NCI-H774 (cell line): ENCODE results near the gene DOC2A.
A peak's percentile ranks its signal among the peaks of the same experiment; 100 is the strongest.

ENCODE experiments used
- DNase-seq: peaks from one replicate; lab custom pipeline; 2025; lab: John Stamatoyannopoulos, UW

Gene DOC2A

DNA sequence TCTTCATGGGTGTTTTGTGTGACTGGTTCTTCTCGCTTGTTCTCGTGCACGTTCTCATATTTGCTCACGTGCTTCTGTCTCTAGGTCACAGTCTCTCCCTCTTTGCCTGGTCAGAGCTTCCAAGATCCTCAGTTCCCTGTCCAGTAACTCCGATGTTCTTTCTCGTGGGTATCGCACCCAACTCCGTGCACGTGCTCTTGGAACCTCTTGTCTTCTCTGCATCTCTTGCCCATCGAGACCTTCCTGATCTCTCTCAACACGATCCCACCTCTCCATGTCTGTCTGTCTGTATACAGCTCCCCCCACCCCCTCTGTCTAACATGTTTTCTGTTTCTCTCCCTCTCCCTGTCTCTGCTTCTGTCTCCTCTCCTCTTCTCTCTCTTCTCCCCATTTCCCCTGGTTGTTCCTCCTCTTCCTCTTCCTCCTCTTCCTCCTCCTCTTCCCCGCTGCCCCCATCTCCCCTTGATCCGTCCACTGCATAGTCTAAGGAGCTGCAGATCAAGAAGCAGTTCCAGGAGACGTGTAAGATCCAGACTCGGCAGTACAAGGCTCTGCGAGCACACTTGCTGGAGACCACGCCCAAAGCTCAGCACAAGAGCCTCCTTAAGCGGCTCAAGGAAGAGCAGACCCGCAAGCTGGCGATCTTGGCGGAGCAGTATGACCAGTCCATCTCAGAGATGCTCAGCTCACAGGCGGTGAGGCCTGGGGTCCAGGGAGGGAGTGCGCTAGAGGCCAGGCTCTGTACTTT lies 21.5 kb downstream of the DOC2A start:
- no peak for DNase-seq

DNA sequence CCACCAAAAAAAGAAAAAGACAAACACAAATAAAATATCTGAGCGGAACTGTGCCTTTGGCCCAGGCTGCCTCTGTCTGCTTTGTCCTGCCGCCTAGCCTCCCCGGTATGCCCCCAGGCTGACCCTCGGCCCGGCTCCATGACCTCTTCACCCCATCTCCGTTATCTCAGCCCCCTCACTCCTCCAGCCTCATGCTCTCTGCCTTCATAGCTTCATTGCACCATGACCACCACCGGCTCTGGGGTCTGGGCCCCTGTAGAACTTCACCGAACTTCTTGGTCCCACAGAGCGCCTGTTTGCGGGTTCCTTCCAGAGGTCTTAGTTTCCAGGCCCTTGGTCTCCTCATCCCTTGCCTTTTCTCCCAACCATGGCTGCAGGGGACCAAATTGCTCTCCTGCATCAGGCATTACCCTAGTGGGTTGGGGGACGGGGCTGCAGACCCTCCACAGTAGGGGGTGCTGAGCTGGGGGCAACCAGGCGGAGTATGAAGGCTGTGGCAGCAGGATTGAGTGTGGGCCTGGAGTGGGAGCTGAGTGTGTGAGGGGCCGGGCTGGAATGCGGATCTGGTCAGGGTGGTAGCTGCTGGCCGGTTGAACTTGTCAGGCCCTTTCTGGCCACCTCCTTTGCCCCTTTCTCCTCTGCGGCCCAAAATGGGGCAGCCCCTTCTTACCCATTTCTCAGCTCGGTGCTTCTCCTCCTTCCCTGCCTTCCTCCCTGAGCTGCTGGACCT lies 22.3 kb downstream of the DOC2A start:
- DNase-seq, result no peak

DNA sequence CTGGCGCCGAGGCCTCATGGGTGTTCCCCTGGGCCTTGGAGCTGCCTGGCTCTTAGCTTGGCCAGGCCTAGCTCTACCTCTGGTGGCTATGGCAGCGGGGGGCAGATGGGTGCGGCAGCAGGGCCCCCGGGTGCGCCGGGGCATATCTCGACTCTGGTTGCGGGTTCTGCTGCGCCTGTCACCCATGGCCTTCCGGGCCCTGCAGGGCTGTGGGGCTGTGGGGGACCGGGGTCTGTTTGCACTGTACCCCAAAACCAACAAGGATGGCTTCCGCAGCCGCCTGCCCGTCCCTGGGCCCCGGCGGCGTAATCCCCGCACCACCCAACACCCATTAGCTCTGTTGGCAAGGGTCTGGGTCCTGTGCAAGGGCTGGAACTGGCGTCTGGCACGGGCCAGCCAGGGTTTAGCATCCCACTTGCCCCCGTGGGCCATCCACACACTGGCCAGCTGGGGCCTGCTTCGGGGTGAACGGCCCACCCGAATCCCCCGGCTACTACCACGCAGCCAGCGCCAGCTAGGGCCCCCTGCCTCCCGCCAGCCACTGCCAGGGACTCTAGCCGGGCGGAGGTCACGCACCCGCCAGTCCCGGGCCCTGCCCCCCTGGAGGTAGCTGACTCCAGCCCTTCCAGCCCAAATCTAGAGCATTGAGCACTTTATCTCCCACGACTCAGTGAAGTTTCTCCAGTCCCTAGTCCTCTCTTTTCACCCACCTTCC lies 23.3 kb downstream of the DOC2A start:
- no peak for DNase-seq

DNA sequence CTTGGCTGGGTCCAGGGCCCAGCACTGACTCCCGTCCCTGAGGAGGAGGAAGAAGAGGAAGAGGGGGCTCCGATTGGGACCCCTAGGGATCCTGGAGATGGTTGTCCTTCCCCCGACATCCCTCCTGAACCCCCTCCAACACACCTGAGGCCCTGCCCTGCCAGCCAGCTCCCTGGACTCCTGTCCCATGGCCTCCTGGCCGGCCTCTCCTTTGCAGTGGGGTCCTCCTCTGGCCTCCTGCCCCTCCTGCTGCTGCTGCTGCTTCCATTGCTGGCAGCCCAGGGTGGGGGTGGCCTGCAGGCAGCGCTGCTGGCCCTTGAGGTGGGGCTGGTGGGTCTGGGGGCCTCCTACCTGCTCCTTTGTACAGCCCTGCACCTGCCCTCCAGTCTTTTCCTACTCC lies 23.9 kb downstream of the DOC2A start:
- DNase-seq, result no peak

DNA sequence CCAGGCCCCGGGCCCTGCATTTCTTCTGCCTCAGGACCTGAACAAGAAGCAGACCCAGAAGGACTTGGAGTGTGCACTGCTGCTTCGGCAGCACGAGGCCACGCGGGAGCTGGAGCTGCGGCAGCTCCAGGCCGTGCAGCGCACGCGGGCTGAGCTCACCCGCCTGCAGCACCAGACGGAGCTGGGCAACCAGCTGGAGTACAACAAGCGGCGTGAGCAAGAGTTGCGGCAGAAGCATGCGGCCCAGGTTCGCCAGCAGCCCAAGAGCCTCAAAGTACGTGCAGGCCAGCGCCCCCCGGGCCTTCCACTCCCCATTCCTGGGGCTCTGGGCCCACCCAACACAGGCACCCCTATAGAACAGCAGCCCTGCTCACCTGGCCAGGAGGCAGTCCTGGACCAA lies 24.6 kb downstream of the DOC2A start:
- no peak for DNase-seq

DNA sequence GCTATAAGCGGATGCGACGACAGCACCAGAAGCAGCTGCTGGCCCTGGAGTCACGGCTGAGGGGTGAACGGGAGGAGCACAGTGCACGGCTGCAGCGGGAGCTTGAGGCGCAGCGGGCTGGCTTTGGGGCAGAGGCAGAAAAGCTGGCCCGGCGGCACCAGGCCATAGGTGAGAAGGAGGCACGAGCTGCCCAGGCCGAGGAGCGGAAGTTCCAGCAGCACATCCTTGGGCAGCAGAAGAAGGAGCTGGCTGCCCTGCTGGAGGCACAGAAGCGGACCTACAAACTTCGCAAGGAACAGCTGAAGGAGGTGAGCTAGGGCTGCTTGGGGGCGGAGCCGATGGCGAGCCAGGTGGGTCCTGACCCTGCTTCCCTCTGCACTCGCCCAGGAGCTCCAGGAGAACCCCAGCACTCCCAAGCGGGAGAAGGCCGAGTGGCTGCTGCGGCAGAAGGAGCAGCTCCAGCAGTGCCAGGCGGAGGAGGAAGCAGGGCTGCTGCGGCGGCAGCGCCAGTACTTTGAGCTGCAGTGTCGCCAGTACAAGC lies 25.5 kb downstream of the DOC2A start:
- no peak for DNase-seq

DNA sequence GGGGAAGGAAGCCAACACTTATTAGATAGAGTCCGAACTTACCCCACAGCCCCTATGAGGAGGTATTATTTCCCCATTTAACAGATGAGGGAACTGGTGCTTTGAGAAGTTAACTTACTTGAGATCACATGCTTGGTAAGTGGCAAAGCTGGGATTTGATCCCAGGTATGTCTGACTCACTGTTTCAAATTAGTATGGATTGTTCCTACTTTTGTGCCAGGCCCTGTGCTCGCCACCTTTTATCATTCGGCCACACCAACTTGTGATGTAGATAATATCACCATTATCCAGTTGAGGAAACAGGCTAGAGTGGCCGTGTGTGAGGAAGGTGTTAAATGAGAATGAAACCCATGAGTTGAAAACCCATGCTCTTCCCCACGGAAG lies 26.1 kb downstream of the DOC2A start:
- DNase-seq, result no peak

DNA sequence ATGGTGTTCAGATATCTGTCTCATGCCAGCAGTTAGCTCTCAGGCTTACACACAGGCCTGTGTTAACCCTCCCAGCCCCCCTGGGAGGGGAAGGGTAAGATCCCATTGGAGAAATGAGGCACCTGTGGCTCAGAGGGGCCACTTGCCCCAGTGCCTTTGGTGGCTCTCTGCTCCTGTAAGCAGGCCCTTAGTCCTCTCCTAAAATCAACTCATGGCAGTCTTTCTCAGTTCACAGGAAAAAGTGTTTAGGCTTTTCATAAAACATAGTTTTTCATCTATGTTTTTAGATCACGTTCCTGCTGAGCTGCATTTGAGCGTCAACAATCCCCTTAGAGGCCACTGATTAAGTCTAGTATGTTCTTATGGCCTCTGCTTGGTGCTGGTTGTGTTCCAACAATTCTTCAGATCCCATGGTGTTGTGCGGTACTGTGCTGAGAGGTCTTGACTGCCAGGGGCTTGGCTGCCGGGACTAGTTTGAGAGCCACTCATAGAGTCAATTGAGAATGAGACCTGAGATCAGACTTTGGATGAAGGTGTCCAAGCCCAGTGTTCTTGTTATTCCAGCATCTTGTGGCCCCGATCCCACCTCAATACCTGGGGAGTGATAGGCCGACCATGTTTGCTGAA lies 26.6 kb downstream of the DOC2A start:
- no peak for DNase-seq

DNA sequence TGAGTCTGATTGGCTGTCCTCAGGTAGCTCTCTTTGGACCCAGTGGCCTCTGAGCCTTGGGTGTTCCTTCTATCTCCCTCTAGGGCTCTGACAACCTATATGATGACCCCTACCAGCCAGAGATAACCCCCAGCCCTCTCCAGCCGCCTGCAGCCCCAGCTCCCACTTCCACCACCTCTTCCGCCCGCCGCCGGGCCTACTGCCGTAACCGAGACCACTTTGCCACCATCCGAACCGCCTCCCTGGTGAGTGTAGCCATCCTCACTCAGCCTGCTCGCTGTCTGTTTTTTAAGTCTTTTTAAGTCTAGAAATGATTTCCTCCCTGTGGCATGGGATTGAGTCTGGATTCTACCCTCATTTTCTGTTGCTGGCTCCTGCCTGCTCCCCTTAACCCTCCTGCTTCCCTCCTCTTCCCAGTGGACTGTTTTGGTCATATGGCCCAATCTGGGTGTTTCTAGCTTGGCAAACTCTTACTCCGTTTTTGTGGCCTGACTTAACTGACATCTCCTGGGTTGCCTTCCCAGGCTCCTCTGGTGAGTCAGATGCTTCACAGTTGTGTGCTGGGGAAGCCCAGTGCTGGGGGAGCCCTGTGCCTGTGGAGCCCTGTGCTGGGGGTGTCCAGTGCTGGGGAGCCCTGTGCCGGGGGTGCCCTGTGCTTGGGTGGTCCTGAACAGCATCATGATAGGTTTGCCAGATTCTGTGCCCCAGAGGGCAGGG lies 27.2 kb downstream of the DOC2A start:
- DNase-seq, result no peak

DNA sequence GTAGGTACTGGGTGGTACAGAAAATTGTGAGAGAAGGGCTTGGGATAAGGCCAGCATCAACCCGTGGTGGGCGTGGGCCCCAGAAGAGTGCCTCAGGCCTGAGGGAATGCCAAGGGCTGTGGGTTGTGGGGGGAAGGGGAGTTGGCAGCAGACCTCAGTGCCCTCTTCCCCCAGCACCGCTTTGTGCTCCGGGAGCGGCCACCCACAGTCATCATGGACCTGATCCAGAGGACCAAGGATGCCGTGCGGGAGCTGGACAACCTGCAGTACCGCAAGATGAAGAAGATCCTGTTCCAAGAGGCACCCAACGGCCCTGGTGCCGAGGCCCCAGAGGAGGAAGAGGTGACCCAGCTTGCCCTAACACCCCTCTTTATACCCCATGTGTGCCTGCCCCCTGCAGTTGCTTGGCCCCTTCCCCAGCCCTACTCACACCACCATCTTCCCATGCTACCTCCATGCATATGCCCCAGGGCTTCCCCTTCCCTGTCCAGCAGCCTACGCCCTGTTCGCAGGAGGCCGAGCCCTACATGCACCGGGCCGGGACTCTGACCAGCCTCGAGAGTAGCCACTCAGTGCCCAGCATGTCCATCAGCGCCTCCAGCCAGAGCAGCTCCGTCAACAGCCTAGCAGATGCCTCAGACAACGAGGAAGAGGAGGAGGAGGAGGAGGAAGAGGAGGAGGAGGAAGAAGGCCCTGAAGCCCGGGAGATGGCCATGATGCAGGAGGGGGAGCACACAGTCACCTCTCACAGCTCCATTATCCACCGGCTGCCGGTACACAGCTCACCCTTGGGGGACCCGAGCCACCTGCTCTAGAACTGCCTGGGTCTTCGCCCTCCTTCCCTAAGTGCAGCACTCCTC lies 28.0 kb downstream of the DOC2A start:
- DNase-seq, result no peak

DNA sequence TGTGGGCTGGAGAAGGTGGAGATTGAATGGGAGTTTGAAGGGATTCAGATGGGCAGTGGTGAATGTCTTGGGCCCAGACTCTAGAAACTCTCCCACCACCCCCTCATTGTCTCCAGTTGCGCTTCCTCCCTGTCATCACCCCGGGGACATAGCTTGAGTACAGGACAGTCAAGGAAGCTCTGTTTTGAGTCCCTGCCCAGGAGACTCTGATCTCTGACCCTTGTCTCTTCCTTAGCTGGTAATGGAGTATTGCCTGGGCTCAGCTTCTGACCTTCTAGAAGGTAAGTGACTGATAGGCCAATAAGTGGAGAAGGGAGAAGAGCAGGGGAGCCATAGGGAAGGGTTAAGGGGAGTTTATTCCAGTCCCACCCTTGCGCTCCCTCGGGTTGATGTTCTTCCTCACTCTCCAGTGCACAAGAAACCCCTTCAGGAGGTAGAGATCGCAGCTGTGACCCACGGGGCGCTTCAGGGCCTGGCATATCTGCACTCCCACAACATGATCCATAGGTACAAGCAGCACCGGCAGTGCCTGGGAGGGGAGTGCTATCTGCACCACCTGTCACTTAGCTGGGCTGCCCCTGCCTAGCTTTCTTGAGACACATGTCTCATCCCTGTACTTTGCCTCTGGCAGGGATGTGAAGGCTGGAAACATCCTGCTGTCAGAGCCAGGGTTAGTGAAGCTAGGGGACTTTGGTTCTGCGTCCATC lies 32.1 kb downstream of the DOC2A start:
- no peak for DNase-seq

DNA sequence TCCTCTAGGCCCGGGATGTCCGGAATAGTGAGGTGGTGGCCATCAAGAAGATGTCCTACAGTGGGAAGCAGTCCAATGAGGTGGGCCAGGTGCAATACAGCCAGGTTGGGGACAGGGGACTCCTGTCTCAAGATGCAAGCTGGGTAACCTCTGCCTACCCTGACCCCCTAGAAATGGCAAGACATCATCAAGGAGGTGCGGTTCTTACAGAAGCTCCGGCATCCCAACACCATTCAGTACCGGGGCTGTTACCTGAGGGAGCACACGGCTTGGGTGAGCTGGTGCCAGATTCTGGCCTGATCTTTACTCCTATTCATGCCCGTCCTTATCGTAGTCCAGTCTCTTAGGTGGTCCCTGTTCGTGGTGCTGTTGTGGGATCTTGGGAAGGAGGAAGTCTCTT lies 32.7 kb downstream of the DOC2A start:
- no peak for DNase-seq

DNA sequence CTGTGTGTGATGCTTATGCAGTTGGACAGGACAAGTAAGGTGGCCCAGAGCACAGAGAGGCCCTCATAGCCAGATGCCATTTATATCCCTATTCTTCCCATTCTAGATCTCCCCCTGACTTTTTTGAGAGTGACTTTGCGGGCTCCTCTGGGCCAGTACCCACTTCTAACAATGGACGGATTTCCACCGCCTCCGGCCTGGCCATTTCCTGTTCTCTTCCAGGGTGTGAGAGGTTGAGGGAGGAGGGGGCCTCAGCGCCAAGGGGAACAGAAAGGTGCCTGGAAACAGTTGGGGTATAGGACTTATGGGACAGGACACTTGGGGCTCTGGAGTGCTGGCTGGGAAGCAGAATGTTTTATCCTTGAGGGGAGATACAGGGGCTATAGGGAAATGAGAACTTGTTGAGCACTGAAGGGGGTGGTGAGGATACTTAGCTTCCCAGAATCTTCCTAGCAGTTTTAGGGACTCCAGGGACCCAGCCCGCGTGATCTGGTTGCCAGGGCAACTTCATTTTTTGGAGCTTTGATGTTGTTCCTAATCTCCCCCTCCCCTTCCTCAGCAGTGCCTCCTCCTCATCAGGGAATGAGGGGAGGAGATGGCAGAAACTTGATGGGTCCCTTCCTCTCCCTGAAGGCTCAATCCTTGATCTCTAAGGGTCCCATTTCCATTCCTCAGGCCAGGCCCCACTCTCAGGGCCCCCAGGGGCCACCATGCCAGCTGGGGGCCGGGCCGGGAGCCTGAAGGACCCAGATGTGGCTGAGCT lies 33.6 kb downstream of the DOC2A start:
- DNase-seq, result no peak

DNA sequence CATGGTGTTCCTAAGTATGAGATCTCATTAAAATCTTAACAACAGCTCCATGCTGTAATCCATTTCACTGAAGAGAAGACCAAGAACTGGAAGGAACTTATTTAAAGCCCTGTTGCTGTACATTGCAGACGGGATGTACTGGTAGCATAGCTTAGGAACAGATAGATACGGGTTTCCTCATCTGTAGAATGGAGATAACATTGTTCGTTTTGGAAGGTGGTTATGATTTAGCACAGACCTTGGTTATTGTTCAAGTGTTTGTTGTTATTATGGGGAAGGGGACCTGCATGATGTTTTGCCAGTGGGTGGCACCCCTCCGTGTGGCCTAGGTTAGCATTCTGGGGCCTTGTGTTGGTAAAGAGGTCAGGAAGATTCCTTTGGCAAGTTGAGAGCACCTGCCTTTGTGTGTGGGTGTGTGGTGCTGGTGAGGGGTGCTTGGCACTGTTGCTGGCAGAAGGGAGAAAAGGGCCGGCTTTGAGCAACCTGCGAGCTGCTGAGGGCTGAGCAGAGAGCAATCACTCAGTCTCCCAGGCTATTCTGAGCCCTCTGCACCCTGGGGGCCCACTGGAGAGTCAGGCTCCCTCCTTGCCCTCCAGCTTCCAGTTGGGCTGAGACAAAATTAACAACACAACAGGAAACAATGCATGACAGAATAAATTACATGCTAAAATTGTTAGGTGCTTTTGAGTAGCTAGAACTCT lies 34.9 kb downstream of the DOC2A start:
- no peak for DNase-seq

DNA sequence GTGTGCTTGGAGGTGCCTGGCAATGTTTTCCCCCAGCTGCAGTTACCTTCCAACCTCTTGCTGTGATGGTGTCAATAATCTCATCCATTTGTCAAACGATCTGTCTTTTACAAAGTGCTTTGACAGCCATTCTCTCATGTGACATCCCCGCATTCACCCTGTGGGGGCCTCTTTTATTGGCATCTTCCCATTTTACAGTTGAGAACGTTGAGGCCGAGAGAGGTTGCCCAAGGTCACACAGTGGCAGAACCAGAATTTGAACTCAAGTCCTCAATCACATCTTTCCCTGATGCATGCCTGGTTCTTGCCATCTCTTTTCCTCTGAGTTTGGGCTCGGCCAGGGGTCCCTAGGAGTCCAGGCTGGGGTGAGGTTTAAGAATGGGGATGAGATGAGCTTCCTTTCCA lies 35.7 kb downstream of the DOC2A start:
- no peak for DNase-seq

DNA sequence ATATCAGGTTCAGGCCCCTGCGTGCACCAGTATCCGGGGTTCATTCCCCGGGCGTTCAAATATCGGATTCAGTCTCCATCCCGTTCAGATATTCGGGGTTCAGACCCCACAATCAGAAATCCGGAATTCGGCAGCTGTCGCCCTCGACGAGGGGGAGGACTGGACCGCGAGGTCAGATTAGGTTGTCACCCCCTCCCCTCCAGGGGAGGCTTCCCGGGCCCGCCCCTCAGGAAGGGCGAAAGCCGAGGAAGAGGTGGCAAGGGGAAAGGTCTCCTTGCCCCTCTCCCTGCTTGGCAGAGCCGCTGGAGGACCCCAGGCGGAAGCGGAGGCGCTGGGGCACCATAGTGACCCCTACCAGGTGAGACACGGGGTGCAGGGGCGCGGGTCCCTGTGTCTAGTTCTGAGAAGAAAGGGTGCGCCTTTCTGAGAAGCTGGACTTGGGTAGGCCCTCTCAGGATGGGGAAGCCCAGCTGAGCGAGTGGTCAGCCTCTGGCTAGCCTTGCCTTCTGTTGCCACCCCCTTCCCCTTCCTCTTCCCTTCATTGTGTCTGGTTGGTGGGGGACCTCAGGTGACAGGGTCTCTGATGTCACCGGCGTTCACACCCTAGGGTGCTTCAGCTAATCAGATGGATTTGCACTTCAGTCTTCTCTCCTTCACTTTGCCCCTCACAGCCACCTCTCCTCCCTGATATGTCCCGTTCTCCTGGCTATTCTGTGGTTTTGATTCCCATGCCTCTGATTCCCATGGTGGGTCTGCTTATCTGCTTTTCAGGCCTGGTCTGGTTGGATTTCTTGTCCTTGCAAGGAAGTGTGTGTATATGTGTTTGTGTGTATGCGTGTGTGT lies 36.3 kb downstream of the DOC2A start:
- DNase-seq, result no peak

DNA sequence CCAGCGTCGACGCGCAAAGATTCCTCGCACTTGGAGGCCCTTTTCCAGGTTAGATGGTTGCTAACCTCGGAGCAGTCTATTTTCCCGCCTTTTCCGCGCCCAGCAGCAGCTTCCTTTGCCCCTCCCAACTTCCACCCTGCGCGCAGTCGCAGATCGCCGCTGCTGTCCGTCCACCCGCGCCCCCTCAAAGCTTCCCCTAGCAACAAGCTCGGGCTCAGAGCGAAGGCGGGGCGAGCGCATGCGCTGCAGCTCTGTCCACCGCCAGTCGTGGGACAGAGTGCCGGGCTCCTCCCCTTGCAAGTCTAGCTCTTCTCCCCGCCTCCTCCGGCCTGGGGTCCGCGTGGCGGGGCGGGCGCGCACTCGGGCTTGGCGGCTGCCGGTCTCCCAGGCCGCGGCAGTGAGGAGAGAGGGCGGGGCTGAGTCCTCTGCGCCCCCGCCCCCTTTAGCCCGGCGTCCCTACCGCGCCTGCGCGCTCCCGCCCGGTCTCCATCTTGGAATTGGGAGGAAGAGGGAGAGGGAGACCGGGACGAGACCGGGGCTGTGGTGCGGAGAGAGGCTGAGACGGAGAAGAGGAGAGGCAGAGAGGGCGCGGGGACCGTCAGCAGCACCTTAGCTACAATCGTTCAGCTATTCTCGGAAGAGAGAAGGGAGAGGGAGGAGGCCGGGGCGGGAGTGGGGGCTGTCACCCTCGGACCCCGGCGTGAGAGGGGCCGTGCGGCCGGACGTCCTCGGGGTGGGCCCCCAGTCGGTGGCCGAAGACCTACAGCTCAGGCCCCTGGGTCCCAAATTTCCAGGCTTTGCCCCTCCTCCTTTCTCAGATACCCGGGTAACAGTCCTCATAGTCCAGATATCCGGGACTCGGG lies 37.2 kb downstream of the DOC2A start, which contains the start of gene TAOK2:
TSS of gene TAOK2 (plus strand) at position 485 of the 863 bp plus-strand sequence. CDS start 3,905 bp downstream, outside the sequence.
- DNase-seq, result peak; percentile 97
